Measurements from ENCODE around the gene ANAPC15. TPM values are rescaled to one million over a fixed set of nuclear protein-coding genes. Genes with fewer than 3 reads are reported as not detected.

The ANAPC15 gene
- total RNA-seq, 1 experiment from 2014 or later: 37.6 TPM

DNA sequence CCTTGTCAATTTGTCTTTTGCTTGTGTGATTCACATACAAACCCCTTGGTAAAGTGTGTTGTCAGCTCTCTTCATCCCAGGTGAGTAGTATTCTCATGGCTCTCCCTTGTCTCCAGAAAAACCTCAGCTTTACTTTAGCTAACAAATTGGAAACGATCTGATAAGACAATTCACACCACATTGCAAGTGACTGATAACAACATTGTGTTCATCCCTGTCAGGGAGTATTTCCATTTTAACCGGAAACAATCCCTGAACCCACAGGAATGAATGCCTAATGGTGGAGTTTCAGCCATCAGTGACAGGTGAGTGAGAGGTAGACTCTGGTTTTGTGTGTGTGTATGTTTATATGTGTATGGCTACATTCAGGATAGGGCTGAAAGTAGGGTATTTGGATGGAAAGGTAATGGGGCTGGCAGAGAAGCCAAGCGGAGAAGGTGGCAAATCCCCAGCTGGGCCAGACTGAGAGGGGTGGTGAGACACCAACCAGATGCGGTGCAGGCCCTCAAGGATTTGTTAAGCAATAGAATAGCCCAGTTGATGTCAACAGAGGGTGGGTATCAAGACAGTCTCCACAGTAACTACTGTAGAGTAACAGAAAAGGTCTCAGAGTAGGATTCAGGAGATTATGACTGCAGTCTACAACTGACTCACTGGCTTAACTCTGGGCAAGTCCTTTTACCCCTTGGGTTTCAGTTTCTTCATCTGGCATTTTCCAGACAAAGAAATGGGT, 24.3 kb downstream of the ANAPC15 start:
- DNase-seq (ENCODE audit: extremely low read depth, low read depth): no peak

DNA sequence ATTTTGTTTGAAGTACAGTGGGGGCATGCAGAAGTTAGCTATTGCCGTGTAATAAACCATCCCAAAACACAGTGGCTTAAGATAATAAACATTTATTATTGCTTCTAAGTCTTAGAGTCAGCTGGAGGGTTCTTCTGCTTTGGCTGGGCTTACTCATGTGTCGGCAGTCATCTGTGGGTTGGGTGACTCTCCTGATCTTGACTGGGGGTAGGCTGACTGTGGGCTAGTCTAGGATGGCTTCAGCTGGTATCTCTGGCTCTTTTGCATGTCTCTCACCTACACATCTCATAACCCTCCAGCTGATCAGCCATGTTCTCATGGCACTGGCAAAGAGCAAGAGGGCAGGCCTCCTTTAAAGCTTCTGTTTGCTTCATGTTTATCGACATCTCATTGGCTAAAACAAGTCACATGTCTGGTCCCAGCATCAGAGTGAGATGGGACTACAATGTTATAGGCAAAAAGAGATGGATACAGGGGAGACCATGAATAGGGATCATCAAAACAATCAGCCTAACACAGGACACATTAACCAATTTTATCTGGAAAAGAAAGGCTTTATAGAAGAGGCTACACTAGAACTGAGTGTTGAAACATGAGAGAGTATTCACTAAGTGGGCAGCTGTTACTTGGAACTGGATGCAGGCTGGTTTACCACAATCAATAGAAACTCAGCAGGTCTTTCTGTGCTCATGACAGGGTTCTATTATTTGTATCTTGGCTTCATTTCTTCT, 26.7 kb downstream of the ANAPC15 start:
- no peak for DNase-seq (ENCODE audit: extremely low read depth, low read depth)

DNA sequence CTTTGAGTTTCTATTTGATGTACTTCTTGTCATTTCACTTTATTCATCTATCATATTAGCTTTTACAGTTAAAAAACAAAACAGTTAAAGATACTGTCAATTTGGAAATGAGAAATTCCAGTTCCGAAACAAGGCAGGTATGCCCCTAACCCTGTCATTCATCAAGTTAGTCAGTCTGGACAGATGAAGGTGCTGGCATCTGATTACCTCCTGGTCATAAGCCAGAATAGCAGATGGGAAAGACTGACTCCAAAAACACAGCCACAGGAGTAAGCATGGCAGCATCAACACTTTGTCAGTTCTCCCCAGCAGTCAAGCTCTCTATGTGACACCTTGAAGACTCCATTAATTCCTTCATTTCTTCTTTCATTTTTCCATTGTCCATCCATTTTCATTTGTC, 27.5 kb downstream of the ANAPC15 start:
- no peak for DNase-seq (ENCODE audit: extremely low read depth, low read depth)

DNA sequence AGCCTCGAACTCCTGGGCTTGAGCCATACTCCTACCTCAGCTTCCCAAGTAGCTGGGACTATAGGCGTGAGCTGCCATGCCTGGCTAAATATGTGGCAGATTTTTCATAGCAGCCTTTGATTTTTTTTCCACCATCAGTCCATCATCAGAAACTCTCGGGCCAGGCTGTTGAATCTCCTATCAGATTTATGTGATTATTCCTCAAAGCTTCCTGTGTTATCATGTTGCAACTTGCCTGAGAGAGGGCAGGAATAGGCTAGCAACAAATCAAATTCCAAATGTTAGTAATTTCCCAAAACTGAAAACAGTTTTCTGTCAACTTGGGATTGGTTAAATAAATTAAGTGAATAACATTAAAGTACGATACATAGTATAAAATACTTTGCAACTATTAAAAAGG, 28.4 kb downstream of the ANAPC15 start:
- DNase-seq (ENCODE audit: extremely low read depth, low read depth): no peak

DNA sequence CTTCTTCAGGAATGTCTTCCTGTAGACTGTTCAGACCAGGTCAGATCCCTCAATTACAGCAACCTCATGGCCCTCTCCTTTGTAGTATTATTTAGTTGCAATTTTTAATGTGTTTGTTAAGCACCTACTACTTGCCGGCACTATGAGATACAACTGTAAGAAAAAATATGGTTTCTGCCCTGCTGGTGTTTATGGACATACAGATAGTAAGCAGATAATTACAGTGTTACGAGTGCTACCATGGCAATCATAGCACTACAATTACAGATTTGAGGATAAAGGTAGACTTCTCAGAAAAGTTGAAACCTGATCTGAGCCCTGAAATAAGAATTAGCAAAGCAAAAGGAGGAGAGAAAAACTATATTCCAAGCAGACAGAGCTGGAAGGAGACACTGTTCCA, 29.1 kb downstream of the ANAPC15 start:
- no peak for DNase-seq (ENCODE audit: extremely low read depth, low read depth)

DNA sequence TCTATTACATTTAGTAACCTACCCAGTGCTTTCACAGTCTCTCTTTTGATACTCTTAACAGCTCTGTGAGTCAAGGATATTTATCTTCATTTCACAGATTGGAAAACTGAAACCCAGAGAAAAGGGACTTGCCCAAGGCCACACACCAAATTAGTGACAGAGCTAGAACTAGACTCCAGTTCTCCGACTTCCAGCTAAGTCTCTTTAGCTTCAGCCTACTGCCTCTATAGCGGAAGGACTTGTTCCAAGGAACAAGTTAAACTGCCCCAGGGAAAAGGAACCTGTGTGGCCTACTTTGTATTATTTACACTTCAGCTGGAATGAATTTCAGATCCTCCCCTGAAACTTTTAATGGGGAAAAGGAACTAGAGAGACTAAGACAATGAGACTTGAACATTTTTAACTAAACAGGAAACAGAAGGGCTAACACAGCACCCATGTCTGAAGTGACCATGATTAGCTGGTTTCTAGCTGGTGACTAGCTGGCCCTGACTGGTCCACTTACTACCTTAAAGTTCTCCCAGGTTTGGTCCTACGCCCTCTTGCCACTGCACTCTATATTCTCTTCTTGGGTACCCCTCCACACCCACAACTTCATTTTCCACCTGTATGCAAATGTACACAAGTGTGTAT, 30.6 kb downstream of the ANAPC15 start:
- DNase-seq (ENCODE audit: extremely low read depth, low read depth): no peak

DNA sequence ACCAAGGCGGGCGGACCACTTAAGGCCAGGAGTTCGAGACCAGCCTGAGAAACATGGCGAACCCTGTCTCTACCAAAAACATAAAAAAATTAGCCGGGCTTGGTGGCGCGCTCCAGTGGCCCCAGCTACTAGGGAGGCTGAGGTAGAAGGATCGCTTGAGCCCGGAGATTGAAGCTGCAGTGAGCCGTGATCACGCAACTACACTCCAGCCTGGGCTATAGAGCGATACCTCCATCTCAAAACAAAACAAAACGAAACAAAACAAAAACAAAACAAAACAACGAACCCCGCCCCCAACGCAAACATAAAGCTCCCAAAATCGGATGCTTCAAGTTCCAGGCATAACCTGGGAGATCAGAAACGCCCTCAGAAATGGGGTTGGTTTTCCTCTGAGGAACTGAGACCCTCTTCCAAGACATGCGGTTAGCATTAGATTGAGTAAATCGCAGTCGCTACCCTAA, 31.3 kb downstream of the ANAPC15 start:
- no peak for DNase-seq (ENCODE audit: extremely low read depth, low read depth)

DNA sequence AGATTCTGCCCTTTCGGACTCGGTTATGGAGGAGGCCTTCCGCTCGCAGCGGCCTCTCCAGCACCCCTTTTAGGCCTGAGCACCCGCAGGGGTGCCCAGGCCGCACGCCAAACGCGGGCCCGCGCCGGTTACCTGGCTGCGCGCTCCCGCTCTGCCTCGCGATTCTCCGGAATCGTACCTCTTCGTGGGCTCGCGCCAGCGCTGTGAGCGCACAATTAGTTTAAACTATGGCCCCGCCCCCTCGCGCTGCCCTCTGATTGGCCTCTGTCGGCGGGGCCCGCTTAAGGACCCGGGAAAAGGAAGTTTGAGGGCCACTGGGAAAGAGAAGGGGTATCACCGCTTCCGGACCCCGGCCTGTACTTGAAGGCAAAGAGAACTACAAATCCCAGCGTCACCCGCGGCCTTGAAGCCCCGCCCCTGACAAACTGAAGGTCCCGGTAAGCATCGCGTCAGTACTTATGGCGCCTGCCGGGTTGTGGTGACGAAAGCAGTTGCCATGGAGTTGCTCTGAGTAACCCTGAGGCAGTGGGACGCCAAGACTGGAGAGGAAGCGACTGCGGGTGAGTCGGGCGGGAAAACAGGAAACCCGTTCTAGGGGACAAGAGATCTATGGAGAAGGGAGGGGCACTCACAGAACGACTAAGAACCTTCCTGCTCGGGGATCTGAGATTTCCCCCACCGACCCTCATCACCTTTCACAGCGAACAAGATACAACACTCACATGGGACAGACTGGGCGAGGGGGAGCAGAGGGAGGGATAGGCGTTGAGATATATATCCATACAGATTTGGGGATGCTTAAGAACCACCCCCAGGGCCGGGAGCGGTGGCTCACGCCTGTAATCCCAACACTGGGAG, 31.9 kb downstream of the ANAPC15 start, which contains the start of the genes LRRC51 and NUMA1:
LRRC51 (plus strand) TSS at position 525 of the 858 bp plus-strand sequence. CDS start 8,234 bp downstream, outside the sequence.
NUMA1 (minus strand) TSS at position 217 of the 858 bp plus-strand sequence. CDS start 44,599 bp downstream, outside the sequence.
- DNase-seq (ENCODE audit: extremely low read depth, low read depth): peak; percentile 99

DNA sequence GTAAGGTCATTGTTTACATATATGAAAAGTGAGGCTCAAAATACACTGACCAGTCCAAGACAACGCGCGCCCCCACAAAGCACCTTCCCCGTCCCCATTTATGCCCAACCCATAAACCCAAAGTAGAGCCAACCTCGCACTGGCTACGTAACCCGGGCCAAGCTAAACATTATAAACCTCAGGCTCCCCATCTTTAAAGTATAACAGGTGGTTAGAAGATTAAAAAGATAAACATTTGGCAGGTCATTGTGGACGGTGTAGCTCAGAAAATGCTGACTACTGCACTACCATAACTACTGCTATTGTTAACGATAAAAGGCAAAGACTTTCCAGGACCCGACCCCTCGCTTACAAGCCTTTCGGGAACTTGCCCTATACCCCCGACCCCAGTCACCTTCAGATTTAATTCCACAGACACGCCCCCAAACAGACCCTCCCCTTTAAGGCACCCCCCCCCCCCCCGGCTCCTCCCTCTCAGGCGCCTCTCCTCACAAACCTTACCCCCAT, 32.6 kb downstream of the ANAPC15 start:
- no peak for DNase-seq (ENCODE audit: extremely low read depth, low read depth)

DNA sequence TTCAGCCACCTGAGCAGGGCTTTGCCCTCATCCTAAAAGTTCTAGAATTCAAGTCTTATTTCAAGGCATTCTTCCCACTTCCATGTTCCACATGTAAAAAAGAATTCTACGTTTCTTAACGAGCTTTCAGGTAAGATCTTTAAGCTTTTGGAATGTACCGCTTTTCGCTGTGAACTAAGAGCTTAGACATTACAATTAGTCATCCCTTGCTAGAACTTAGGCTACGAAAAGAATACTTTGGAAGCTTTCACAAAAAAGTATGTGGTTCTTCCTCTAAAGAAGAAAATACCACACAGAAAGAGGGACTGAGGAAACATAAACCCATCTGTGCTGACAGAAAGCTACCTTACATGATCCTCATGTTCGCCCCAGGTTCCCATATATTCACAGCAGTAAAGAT, 34.0 kb downstream of the ANAPC15 start:
- no peak for DNase-seq (ENCODE audit: extremely low read depth, low read depth)

DNA sequence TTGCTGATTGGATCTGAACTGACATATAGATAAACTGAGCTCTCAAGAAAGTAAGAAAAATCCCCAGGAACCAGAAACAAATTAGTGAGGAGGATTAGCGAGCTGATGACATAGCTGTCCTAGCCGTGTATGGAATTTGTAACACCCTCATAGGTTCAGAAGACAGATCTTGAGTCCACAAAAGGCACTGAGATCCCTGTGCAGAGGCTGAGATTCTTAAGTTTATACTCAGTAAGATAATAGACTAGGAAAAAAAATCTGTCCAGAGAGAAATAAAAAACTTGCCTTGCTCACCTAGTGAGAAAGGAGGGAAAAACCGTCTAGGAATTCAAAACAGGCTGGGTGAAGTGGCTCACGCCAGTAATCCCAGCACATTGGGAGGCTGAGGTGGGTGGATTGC, 36.7 kb downstream of the ANAPC15 start:
- no peak for DNase-seq (ENCODE audit: extremely low read depth, low read depth)

DNA sequence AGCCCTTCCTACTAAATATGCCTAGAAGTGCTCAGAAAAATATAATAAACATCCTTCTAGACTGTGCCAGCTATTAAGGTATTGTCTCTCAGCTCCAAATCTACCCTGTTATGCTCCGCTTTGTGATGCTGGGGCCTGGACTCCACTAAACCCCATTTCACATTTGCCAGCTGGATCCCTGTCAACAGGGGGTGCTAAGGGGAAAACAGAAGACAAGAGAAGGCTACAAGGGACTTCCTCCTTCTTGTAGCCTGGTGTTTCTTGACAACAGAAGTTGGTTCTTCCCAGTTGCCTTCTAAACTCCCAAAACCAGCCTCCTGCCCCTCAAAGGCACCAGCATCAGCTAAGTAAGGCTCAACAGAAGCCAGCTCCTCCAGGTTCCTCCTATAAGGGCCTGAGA, 37.4 kb downstream of the ANAPC15 start:
- DNase-seq (ENCODE audit: extremely low read depth, low read depth): no peak

DNA sequence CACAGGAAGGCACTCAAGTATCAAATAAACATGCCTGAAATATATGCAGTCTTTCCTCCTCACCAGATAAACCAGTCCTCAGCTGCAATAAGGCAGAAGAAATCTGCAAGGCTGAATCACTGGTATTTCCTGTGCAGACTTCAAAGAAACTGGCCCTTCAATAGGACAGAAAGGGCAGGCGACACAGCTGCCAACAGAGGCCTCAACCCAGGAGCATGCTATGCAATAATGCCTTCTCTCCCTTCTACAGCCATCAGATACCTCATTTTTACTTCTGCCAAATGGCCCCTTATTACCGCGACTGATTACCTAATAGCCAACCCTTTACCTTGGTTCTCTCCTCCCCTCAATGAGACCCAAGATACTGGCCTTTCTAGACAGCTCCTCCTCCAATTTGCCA, 40.1 kb downstream of the ANAPC15 start:
- DNase-seq (ENCODE audit: extremely low read depth, low read depth): no peak

DNA sequence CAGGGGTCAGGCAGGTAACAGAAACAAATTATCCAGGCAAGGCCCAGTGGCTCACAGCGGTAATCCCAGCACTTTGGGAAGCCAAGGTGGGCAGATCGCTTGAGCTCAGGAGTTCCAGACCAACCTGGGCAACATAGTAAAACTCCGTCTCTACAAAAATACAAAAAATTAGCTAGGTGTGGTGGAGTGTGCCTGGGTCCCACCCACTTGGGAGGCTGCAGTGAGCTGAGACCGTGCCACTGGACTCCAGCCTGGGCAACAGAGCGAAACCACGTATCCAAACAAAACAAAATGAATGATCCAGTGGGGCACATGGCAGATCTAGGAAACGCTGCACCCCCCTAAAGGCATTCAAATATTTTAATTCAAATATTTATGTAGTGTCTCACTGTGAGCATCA, 42.0 kb downstream of the ANAPC15 start:
- DNase-seq (ENCODE audit: extremely low read depth, low read depth): no peak

DNA sequence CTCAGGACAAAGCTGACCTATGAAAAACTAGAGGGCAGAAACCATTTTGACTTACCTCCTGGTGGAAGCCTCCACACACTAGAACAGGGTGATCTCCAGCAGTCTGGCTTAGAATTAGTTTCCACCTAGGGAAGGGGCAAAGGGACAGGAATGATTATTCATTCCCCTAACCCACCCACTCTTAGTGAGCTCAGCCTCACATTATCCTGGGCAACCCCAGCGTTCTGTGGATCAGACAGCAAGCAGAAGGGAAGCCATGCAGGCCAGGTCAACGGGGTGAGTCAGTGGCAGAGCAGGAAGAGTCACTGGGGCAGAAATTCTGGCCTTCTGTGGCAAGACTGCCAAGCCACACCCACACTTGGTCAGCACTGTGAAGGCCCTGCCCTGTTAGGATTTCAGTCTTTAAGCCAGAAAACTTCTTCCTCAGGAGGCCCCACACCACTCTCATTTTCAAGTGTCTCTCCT, 42.7 kb downstream of the ANAPC15 start:
- peak; percentile 71 for DNase-seq (ENCODE audit: extremely low read depth, low read depth)

DNA sequence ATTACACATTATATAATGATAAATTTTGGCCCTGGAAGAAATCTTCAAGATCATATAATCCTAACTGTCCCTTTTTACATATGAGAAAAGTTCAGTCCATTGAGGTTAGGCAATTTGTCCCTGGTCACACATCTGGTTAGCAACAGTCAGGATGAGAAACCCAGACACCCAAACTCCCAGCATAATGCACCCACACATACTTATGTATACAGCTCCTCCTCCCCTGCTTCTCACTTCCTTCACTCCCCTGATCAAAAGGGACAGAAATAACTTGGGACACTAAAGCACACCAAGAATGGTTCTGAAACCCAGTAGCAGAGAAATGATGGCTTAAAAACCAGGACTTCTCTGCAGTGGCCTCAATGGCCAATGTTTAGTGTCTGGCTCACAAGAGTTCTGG, 43.3 kb downstream of the ANAPC15 start:
- no peak for DNase-seq (ENCODE audit: extremely low read depth, low read depth)

DNA sequence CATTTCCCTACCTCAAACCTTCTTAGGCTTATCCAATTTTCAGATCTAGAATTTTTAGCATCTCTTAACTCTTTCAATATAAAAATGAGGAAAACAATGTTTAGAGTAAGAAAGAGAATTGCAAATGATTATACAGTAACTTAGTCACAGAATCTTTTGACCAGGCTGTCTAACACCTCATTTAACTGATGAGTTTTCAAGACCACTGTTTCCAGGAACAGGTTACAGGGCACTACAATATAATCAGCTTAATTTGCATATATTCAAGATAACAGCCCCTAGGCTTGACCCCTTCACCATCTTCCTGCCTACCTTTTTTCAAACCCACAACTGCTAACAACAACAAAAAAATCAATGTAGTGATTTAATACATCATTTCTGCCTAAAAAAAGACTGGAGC, 44.8 kb downstream of the ANAPC15 start:
- no peak for DNase-seq (ENCODE audit: extremely low read depth, low read depth)

DNA sequence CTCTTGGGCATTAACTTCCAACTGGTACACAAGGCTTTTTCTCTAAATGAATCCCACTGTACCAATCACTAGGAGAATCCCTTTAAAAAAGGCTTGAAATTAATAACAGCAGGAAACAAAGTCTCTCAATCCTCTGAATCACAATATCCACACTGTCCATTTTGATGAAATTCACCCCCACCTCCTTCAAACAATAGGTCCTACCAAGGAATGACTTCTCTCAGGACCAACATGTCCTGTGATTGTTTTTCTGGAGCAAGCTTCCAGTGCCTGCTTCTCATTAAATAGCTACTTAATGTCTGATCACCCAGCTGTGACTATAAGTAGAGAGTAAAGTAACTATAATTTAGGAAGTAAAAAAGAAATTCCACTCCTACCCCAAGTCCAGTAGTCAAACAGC, 45.2 kb downstream of the ANAPC15 start:
- DNase-seq (ENCODE audit: extremely low read depth, low read depth): no peak

DNA sequence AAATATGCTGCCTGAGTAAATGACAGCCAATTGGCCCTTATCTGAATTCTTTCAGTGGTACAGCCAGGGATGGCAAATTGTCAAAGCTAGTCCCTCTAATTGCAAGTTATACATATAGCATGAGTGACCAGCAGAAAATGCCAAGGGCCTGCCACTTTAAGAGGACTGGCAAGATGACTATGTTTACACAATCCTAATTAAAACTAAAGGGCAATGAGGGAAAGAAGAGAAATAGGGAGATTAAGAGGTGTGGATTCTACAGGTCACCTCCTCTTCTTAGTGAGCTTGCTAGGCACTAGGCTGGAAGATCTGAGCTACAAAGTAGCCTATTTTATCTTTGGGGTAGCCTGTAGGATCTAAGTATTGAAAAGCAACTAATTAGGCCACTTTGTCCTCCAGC, 45.6 kb downstream of the ANAPC15 start:
- no peak for DNase-seq (ENCODE audit: extremely low read depth, low read depth)

DNA sequence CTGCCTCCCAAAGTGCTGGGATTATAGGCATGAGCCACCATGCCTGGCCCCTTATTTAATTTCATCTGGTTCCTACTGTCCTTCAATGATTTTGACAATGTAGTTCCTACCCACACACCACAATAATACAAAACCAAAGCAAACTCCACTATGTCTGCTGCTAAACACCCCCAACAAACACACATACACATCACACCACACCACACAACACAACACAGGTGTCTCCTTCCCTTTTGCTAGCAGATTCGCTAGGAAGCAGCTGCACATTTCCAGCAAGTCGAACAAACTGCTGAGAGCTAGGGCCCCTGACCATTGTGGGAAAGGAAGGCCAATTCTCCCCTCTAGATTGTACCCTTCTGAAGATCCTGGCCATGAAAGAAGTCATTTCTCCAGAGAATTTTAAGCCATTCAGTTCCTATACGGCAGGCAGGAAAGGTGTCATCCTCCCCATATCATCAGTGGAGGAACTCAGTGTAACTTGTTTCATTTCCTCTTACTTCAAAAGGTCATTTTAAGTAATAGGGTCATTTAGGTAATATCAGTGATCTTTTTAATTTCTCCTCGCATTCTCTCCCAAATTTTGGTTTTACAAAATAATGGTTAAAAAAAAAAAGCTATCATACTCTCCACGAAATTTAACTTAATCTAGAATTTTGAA, 50.6 kb downstream of the ANAPC15 start:
- no peak for DNase-seq (ENCODE audit: extremely low read depth, low read depth)
